Adrenal gland (tissue), 12 donors: Measurements from ENCODE around the gene FYN. TPM values are rescaled to one million over a fixed set of nuclear protein-coding genes. Genes with fewer than 3 reads are reported as not detected.
"Not testable (repeated sequence)": the region's sequence is repeated elsewhere in the genome, so short reads cannot be mapped to it uniquely, and the experiment has no call there.

Source experiments
- DNase-seq, 7 donors: peaks; one replicate each; pipeline ENCODE4 v3.0.0-alpha.2; 2019 to 2020
- H3K27ac ChIP-seq, 5 donors: fragments of 200-600 bp; sonication (generic) in 4 of 5; 1 replicate in 3 of 5; 2 replicates in 2 of 5; pipeline versions ENCODE4 v1.5.1 to v1.8.0; 2016 to 2020; ENCODE audit warnings: mild to moderate bottlenecking in 1 of 5
- H3K27me3 ChIP-seq: fragments of 200-600 bp; 2 replicates; pipeline ENCODE4 v1.8.0; 2021
- H3K36me3 ChIP-seq, 2 donors: fragments of 200-600 bp; replicated peaks in 1 of 2; 1 replicate in 1 of 2; 2 replicates in 1 of 2; pipeline versions ENCODE4 v1.5.1 to v1.8.0; 2018 to 2022
- H3K4me1 ChIP-seq, 2 donors: fragments of 200-600 bp; replicated peaks in 1 of 2; 1 replicate in 1 of 2; 2 replicates in 1 of 2; pipeline versions ENCODE4 v1.5.1 to v1.8.0; 2018 to 2021
- H3K4me3 ChIP-seq, 4 donors: fragments of 200-600 bp; sonication (generic) in 3 of 4; one replicate each; pipeline ENCODE4 v1.5.1; 2016 to 2018
- H3K9me3 ChIP-seq, 3 donors: fragments of 200-600 bp; sonication (generic) in 1 of 3; replicated peaks in 1 of 3; 1 replicate in 2 of 3; 2 replicates in 1 of 3; pipeline versions ENCODE4 v1.5.1 to v1.8.0; 2016 to 2021
- CTCF ChIP-seq, 6 experiments: fragments of 450-650 bp in 4 of 6; fragments of 200-600 bp in 2 of 6; sonication (generic) in 1 of 6; IDR thresholded peaks; 1 replicate in 5 of 6; 2 replicates in 1 of 6; pipeline versions ENCODE4 v1.5.1 to v1.8.0; 2016 to 2021; ENCODE audit warnings: antibody characterized with exemption in 6 of 6, mild to moderate bottlenecking in 2 of 6, moderate library complexity in 1 of 6
- POLR2A ChIP-seq, 2 donors: fragments of 450-650 bp; IDR thresholded peaks; one replicate each; pipeline ENCODE4 v1.6.1; 2017; ENCODE audit warnings: antibody characterized with exemption in 2 of 2, mild to moderate bottlenecking in 2 of 2, moderate library complexity in 1 of 2
- WGBS, 4 donors: extraction: QIAGEN DNeasy Blood & Tissue Kit in 2 of 4; methylation state at CpG; one replicate each; pipeline versions ENCODE4 v1.1.5 to v1.1.7; 2013 to 2017; 5-methylcytosine and 5-hydroxymethylcytosine counted together
- intact Hi-C, 2 donors: fragments of 100-400 bp; cut with DNase I; formaldehyde crosslinking; loops; one replicate each; pipeline versions ENCODE4 v1.14.1 to v1.15.0; 2022 to 2023
- polyA plus RNA-seq, 3 donors: library from polyadenylated mRNA; stranded (reverse); fragments of 200-250 nt in 2 of 3; fragments of 350-450 nt in 1 of 3; fragmentation: Illumina TruSeq in 1 of 3; extraction: RNeasy Lipid Tissue Mini Kit (QIAGEN cat#74804) in 1 of 3; gene quantifications; one replicate each; pipeline ENCODE4 v1.2.3, GENCODE V29; 2013 to 2014
- total RNA-seq, 9 donors: library from RNA; depleted of rRNA in 4 of 9; stranded (reverse); fragments of >200 nt in 4 of 9; fragments of 120-200 nt in 1 of 9; fragmentation: NEBNext Ultra II Directional in 1 of 9; extraction: Animal tissue kit (Norgen Biotek cat#: 25700) in 1 of 9; gene quantifications; one replicate each; pipeline versions ENCODE4 v1.1.0 to v1.2.4, GENCODE V29; 2013 to 2023
- donor health status: healthy with polysubstance abuse.
- donor health status: Bipolar disorder and iron deficiency.
- donor health status: DM: yes; HTN: yes; CAD: no.
- donor health status: DM: no; HTN: no; CAD: no.
- donor health status: DM: no; HTN: no; CAD: no.
- donor health status: DM: yes; HTN: yes; CAD: no.

The FYN gene
- total and polyA plus RNA-seq, 12 donors = 10.7 to 36.5 (median 19.8) TPM

GRCh38 chr6:111912904-111913303 lies 39.7 kb upstream of the FYN start:
- no peak for DNase-seq
- intact Hi-C loops = no loop called here
- WGBS, 4 donors = 90 to 98% (median 95%) methylated on average over 2 of the region's 2 CpGs
- H3K27me3 ChIP-seq = no peaks in the 10 kb centered on the region
- no peak for TF ChIP-seq POLR2A (IDR thresholded peaks at IDR 0.05)
- no peak for TF ChIP-seq CTCF (IDR thresholded peaks at IDR 0.05)
- no peaks in the 10 kb centered on the region for H3K4me1 ChIP-seq
- H3K36me3 ChIP-seq = no peaks in the 10 kb centered on the region
- no peak overlapping the region for H3K4me3 ChIP-seq
- no peaks in the 10 kb centered on the region for H3K9me3 ChIP-seq
- no peak overlapping the region for H3K27ac ChIP-seq

- no peaks in the 10 kb centered on the region for H3K4me1 ChIP-seq
- 65 to 86% (median 74%) methylated on average over 7 of the region's 7 CpGs for WGBS, 4 donors
- H3K27ac ChIP-seq = no peak overlapping the region
- H3K27me3 ChIP-seq = no peaks in the 10 kb centered on the region
- DNase-seq = no peak
- H3K36me3 ChIP-seq = no peaks in the 10 kb centered on the region
- TF ChIP-seq CTCF (IDR thresholded peaks at IDR 0.05) (no peak), POLR2A (IDR thresholded peaks at IDR 0.05) (no peak)
- no peak overlapping the region for H3K4me3 ChIP-seq
- intact Hi-C loops = no loop called here
- H3K9me3 ChIP-seq = no peaks in the 10 kb centered on the region
These were observed 38.2 kb upstream of the FYN start for GRCh38 chr6:111911428-111911827.

GRCh38 chr6:111909238-111909637 lies 36.0 kb upstream of the FYN start:
- WGBS, 4 donors = 70 to 86% (median 82%) methylated on average over 3 of the region's 3 CpGs
- Histone ChIP-seq H3K4me3 (no peak overlapping the region), H3K9me3 (no peaks in the 10 kb centered on the region), H3K27ac (no peak overlapping the region), H3K4me1 (no peaks in the 10 kb centered on the region), H3K27me3 (no peaks in the 10 kb centered on the region), H3K36me3 (no peaks in the 10 kb centered on the region)
- TF ChIP-seq CTCF (IDR thresholded peaks at IDR 0.05) = no peak
- no peak for TF ChIP-seq POLR2A (IDR thresholded peaks at IDR 0.05)
- no peak for DNase-seq
- intact Hi-C loops = no loop called here

GRCh38 chr6:111908365-111908764 lies 35.1 kb upstream of the FYN start:
- H3K4me3 ChIP-seq, intact Hi-C loops, H3K4me1 ChIP-seq, H3K9me3 ChIP-seq, H3K27ac ChIP-seq, DNase-seq, H3K27me3 ChIP-seq, H3K36me3 ChIP-seq: not testable (repeated sequence)
- WGBS, 4 donors = 72 to 86% (median 85%) methylated on average over 14 to 15 of the region's 17 CpGs; no CpG with 5 or more reads in 1 of the 4 donors

- no peaks in the 10 kb centered on the region for H3K36me3 ChIP-seq
- intact Hi-C loops = no loop called here
- H3K9me3 ChIP-seq = no peaks in the 10 kb centered on the region
- no peaks in the 10 kb centered on the region for H3K27me3 ChIP-seq
- DNase-seq = no peak
- no peak for TF ChIP-seq CTCF (IDR thresholded peaks at IDR 0.05)
- TF ChIP-seq POLR2A (IDR thresholded peaks at IDR 0.05) = no peak
- no peaks in the 10 kb centered on the region for H3K4me1 ChIP-seq
- no peak overlapping the region for H3K27ac ChIP-seq
- 85 to 96% (median 94%) methylated on average over 5 of the region's 5 CpGs for WGBS, 4 donors
- no peak overlapping the region for H3K4me3 ChIP-seq
These were observed 27.5 kb upstream of the FYN start for GRCh38 chr6:111900735-111901134.
